Vagina (tissue), 2 donors: ENCODE data around the gene RASSF7. TPM values are rescaled to one million over a fixed set of nuclear protein-coding genes. Genes with fewer than 3 reads are reported as not detected.
"Not testable (repeated sequence)": the region's sequence is repeated elsewhere in the genome, so short reads cannot be mapped to it uniquely, and the experiment has no call there.

Experiments
- DNase-seq, 2 donors: peaks; one replicate each; pipeline ENCODE4 v3.0.0-alpha.2; 2017; ENCODE audit errors: extremely low spot score in 2 of 2
- H3K27ac ChIP-seq: fragments of 200-600 bp; sonication (generic); one replicate; pipeline ENCODE4 v1.5.1; 2019
- H3K27me3 ChIP-seq: fragments of 200-600 bp; sonication (generic); one replicate; pipeline ENCODE4 v1.5.1; 2019
- H3K36me3 ChIP-seq, 2 donors: fragments of 200-600 bp; sonication (generic); one replicate each; pipeline ENCODE4 v1.5.1; 2017 to 2019
- H3K4me1 ChIP-seq: fragments of 200-600 bp; sonication (generic); one replicate; pipeline ENCODE4 v1.5.1; 2019
- H3K4me3 ChIP-seq, 2 donors: fragments of 200-600 bp; sonication (generic); 1 replicate in 1 of 2; 2 replicates in 1 of 2; pipeline ENCODE4 v1.5.1; 2016 to 2019
- H3K9me3 ChIP-seq: fragments of 200-600 bp; sonication (generic); one replicate; pipeline ENCODE4 v1.5.1; 2019
- CTCF ChIP-seq, 3 experiments: fragments of 450-650 bp in 2 of 3; fragments of 200-600 bp in 1 of 3; sonication (generic) in 1 of 3; IDR thresholded peaks; one replicate each; pipeline ENCODE4 v1.5.1; 2017 to 2019; ENCODE audit warnings: antibody characterized with exemption in 3 of 3, mild to moderate bottlenecking in 2 of 3, moderate library complexity in 2 of 3
- POLR2A ChIP-seq, 2 donors: fragments of 450-650 bp; IDR thresholded peaks; one replicate each; pipeline ENCODE4 v1.6.1; 2017; ENCODE audit warnings: antibody characterized with exemption in 2 of 2, mild to moderate bottlenecking in 2 of 2, moderate library complexity in 2 of 2
- POLR2AphosphoS5 ChIP-seq, 2 donors: sonication (generic); formaldehyde crosslinking; IDR thresholded peaks; one replicate each; pipeline ENCODE4 v1.9.0; 2017; ENCODE audit warnings: antibody characterized with exemption in 2 of 2, mild to moderate bottlenecking in 2 of 2, low read depth in 1 of 2; ENCODE audit not compliant: insufficient read depth in 1 of 2
- intact Hi-C: fragments of 100-400 bp; cut with DNase I; formaldehyde crosslinking; loops from one replicate; pipeline ENCODE4 v1.15.1; 2023
- total RNA-seq: library from RNA; depleted of rRNA; stranded (reverse); fragments of >200 nt; gene quantifications from one replicate; pipeline ENCODE4 v1.2.3, GENCODE V29; 2016

Gene RASSF7
- total RNA-seq, 1 donor from 2014 or later: 14.7 TPM

GRCh38 chr11:568306-569157 lies 7.8 kb downstream of the RASSF7 start:
- Histone ChIP-seq H3K36me3 (no peaks in the 10 kb centered on the region), H3K27ac (peak overlapping the region; percentile 81), H3K27me3 (no peaks in the 10 kb centered on the region), H3K4me3 (peak overlapping the region; percentile 53 to 84), H3K9me3 (no peaks in the 10 kb centered on the region), H3K4me1 (peaks cover 25% of the 10 kb centered on the region)
- DNase-seq: no peak
- intact Hi-C loops: no loop called here
- TF ChIP-seq POLR2A (IDR thresholded peaks at IDR 0.05) (peak in 1 of 2 donors; percentile 23), POLR2AphosphoS5 (IDR thresholded peaks at IDR 0.05; ENCODE audit: insufficient read depth in 1 of 2, low read depth in 1 of 2) (no peak), CTCF (IDR thresholded peaks at IDR 0.05) (no peak)

GRCh38 chr11:569158-569885 lies 8.6 kb downstream of the RASSF7 start:
- DNase-seq: no peak
- Histone ChIP-seq H3K9me3 (no peaks in the 10 kb centered on the region), H3K27ac (peak overlapping the region; percentile 81), H3K4me1 (peaks cover 30% of the 10 kb centered on the region), H3K27me3 (no peaks in the 10 kb centered on the region), H3K4me3 (peak overlapping the region; percentile 53 to 84), H3K36me3 (no peaks in the 10 kb centered on the region)
- intact Hi-C loops: no loop called here
- TF ChIP-seq CTCF (IDR thresholded peaks at IDR 0.05) (no peak), POLR2AphosphoS5 (IDR thresholded peaks at IDR 0.05; ENCODE audit: insufficient read depth in 1 of 2, low read depth in 1 of 2) (no peak), POLR2A (IDR thresholded peaks at IDR 0.05) (no peak)

GRCh38 chr11:571802-572185 lies 11.0 kb downstream of the RASSF7 start:
- no peak for DNase-seq
- Histone ChIP-seq H3K27ac (no peak overlapping the region), H3K4me1 (peaks cover 35% of the 10 kb centered on the region), H3K9me3 (no peaks in the 10 kb centered on the region), H3K4me3 (no peak overlapping the region), H3K27me3 (no peaks in the 10 kb centered on the region), H3K36me3 (no peaks in the 10 kb centered on the region)
- TF ChIP-seq POLR2A (IDR thresholded peaks at IDR 0.05): no peak
- TF ChIP-seq CTCF (IDR thresholded peaks at IDR 0.05): no peak
- TF ChIP-seq POLR2AphosphoS5 (IDR thresholded peaks at IDR 0.05; ENCODE audit: insufficient read depth in 1 of 2, low read depth in 1 of 2): no peak
- intact Hi-C loops: no loop called here

GRCh38 chr11:573146-573759 lies 12.5 kb downstream of the RASSF7 start:
- H3K27ac ChIP-seq: no peak overlapping the region
- intact Hi-C loops: no loop called here
- peaks cover 39% of the 10 kb centered on the region for H3K4me1 ChIP-seq

GRCh38 chr11:574031-574570 lies 13.3 kb downstream of the RASSF7 start:
- H3K27ac ChIP-seq, H3K4me3 ChIP-seq, H3K27me3 ChIP-seq, H3K36me3 ChIP-seq, intact Hi-C loops, H3K9me3 ChIP-seq, DNase-seq: not testable (repeated sequence)
- H3K4me1 ChIP-seq: peaks cover 45% of the 10 kb centered on the region

More at GRCh38 chr11:573146-573759, 12.5 kb downstream of the RASSF7 start:
- H3K27me3 ChIP-seq: no peaks in the 10 kb centered on the region
- H3K4me3 ChIP-seq: no peak overlapping the region
- TF ChIP-seq CTCF (IDR thresholded peaks at IDR 0.05): no peak
- TF ChIP-seq POLR2AphosphoS5 (IDR thresholded peaks at IDR 0.05; ENCODE audit: insufficient read depth in 1 of 2, low read depth in 1 of 2): no peak
- no peak for TF ChIP-seq POLR2A (IDR thresholded peaks at IDR 0.05)
- no peaks in the 10 kb centered on the region for H3K9me3 ChIP-seq
- no peak for DNase-seq
- H3K36me3 ChIP-seq: no peaks in the 10 kb centered on the region
